GDM1 (cell line): ENCODE data around the gene KIAA1549.
"Not testable (repeated sequence)": the region's sequence is repeated elsewhere in the genome, so short reads cannot be mapped to it uniquely, and the experiment has no call there.

ENCODE experiments used
- DNase-seq: peaks from one replicate; lab custom pipeline; 2025; lab: John Stamatoyannopoulos, UW

KIAA1549 gene

GRCh38 chr7:138981332-138982203 is at the start of gene KIAA1549:
Gene KIAA1549, minus strand, starts transcription at chr7:138981389. Its CDS starts 120 bp downstream, at chr7:138981269.
- DNase-seq = peak; percentile 60

DNA sequence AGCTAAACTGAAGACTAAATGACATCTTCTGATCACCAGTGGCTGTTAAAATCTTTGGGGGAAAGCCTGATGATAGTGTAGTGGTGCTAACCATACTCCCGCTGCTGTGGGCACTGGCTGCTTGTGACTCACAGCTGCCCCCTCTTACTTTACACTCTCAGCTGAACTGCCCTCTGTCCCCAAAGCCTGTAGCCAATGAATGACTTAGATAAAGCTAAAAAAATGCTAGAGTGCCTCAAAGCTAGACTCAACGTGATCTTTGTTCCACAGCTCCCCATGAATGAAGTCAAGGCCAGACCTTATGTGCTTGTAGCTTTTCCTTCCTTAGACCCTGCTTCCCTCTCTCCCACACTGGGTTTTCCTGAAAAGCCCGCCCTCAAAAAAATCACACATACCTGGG is 48.2 kb upstream of the KIAA1549 start:
- no peak for DNase-seq

DNA sequence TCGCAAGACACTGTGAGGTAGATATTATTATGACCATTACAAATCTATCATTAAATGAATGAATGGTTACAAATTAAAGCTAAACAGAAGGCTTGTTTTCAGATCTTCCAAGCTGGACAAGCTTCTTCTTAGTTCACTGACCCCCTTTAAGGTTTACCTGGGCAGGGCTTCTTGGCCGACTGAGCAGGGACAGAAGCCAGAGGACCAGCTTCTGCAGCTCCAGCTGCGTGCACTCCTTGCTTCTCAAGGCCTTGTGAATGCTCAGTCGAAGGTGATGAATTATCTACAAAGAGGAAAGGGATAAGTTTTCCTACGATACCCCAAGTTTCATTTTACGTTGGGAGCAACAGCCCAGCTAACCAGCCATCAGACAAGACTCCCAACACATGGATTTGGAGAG is 45.4 kb upstream of the KIAA1549 start:
- no peak for DNase-seq

DNA sequence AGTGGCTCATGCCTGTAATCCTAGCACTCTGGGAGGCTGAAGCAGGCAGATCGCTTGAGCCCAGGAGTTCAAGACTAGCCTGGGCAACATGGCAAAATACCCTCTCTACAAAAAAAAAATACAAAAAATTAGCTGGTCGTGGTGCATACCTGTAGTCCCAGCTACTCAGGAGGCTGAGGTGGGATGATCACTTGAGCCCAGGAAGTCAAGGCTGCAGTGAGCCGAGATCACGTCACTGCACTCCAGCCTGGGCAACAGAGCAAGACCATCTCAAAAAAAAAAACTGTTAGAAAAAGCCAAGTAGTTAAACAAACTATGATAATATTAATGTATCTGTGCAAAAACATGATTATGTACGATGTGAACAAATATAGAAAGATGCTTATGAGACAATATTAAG is 44.7 kb upstream of the KIAA1549 start:
- DNase-seq = not testable (repeated sequence)

- DNase-seq = no peak
These were observed 41.9 kb upstream of the KIAA1549 start for GRCh38 chr7:139023076-139023475.

GRCh38 chr7:139022286-139022685 is 41.1 kb upstream of the KIAA1549 start:
- DNase-seq = no peak

DNA sequence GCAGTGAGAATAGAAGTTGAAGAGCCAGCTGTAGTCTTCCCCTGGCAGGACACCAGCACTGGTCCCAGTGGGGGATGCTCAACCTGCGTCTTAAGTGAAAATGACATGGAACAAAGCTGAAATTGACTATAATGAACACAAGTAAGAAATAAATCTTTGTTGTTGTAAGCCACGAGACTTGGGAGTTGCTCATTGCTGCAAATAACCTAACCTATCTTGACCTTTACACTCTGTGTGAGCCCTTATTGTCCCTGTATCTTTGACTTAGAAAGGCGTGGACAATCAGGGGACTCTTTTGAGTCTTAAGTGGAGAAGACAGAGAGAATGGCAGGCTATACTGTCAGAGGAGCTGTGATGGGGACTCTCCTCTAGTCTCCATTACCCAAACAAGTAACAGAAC is 37.7 kb upstream of the KIAA1549 start:
- DNase-seq = no peak

GRCh38 chr7:139016931-139017511 is 35.8 kb upstream of the KIAA1549 start:
- DNase-seq = peak; percentile 46

DNA sequence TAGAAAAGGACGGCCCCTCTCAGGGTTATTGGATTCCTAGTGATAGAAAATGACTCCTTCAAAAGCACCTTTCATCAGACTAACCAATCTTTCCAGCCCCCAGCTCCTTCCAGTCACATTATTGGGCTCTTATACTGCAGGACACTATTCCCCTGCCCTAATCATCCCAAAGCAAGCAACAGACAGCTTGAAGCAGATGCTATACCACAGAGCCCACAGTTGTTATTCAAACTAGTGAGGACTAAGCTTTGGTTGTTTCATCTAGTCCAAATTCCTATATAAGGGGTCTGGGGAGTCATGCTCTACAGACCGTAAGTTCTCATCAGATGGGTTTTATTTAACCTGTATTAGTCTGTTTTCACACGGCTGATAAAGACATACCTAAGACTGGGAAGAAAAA is 30.2 kb upstream of the KIAA1549 start:
- no peak for DNase-seq

GRCh38 chr7:139004321-139005090 is 23.3 kb upstream of the KIAA1549 start:
- no peak for DNase-seq

DNA sequence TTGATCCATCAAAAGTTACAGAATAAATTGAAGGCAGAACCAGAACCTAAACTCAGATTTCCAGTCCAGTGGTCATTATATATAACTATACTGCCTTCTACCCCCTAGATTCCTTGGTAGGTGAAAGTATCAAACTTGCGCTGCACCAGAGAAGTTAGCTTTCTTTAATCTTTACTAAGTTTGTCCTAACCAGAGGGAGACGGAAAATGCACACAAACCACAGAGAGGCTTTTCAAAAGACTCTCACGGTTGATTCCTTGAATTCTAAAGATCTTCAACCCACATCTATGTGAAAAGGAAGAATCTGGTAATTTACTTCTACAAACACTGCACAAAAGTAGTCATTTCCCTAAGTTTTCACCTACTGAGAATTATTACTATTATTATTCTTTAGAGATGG is 18.2 kb upstream of the KIAA1549 start:
- no peak for DNase-seq

DNA sequence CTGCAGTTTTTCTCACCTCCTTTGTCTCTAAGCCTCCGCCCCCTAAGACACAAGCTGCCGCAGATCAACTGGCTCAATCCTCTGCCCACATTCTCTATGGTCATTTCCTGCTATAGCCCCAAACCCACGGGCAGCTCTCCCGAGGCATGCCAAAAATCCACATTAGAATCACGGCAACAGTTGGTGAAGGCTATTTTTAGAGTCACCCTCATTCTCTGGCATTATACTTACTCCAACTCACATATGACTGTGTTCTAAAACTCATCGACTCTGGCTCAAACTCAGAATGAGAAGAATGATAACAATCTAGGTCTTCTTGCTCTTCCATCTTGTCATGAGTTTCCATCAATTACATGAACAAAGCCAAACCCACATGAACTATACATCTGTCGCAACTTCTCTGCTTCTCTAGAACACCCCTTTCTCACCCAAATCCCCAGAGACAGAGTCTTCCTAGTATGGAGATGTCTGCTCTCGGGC is 10.9 kb upstream of the KIAA1549 start:
- DNase-seq = no peak

DNA sequence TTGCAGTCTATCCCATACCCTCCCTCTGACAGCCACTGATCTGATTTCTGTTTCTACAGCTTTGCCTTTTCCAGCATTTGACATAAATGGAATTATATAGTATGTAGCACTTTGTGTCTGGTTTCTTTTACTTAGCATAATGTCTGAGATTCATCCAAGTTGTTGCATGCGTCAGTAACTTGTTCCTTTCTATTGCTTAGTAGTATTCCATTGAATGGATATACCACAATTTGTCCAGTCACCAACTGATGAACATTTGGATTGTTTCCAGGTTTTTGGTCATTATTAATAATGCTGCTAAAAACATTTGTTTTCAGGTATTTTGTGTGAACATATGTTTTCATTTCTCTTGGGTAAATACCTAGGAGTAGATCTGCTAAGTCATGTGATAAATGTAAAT is 6.5 kb upstream of the KIAA1549 start:
- DNase-seq = no peak

DNA sequence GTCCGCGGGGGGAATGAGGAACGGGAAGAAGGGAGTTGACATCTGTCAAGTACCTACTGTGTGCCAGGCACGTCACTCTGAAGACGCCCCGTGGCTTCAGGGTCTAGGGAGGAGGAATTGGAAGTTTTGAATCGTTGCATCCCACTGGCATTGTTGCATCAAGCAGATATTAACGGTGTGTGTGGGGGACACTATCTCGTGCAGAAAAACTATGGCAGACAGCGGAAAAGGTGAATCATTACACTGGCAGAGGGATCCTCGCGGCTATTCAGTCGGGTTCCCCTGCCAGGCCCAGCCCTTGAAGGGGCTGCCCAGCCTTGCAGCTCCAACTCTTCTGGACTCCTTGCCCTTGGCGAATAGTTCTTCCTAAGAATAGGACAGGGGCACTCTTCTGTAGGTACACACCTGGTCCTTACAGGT is 1.0 kb upstream of the KIAA1549 start:
- DNase-seq = no peak

DNA sequence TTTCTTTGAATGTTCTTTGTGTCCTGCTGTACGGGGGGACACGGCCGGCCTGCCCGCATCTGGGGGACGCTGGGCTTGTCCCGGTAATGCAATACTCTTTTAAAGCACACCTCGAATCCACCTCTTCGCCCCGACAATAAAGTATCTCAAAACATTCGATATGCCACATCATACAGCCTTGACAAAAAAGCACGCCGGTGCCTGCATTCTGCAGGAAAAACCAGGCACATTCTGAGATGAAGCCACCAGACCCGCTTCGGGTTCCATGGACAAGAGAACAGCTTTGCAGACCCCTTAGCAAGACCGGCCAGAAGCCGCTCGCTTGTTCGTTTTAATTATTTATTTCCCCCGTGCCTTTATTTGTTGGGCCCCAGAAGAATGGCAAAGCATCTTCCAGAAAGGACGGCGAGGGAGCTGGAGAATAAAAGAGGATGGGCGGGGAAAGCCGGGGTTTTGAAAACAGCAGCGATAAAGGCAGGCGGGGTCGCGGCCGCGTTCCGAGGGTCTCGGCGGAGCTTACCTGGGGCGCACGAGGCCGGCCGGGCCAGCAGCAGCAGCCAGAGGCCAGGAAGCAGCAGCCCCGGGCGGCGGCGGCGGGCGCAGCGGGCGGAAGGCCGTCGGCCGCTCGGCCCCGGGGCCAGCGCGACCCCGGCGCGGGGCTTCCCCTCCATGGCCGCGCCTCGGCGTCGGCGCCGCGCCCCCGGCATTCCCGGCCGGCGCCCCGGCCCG is 462 bp downstream of the KIAA1549 start:
- no peak for DNase-seq

- no peak for DNase-seq
These were observed 1.1 kb downstream of the KIAA1549 start for GRCh38 chr7:138979988-138980562.

DNA sequence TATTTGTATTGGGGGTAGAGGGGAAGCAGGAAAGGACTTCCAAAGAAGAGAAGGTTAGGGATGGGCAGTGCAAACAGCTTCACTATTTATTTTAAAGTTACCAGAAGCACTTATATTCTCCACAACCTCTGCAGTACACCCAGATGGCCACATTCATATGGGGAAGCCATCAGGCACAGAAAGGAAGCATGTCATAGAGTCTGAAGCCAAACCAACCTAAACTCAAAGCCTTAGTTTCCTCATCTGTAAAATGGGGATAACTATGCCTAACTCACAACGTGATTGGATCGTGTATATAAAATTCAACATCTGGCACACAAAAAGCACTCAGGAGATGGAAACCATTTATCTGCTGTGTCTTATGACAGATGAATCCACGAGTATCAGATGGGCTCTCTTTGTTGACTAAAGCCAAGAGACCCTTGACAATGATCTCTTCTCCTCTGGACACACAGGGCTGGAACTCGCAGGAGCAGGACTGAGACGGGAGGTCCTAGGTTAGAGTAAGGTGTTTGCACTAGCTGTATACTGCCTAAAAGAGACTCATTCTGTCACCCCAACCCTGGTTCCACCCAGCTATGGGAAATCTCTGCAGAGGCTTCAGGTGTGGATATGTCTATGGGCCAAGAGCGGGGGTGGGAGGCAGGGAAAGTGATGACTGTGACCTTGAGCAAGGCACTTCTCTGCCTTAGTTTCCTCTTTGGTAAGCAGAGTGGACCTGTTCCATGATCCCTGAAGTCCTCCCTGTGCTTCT is 1.8 kb downstream of the KIAA1549 start:
- DNase-seq = no peak

DNA sequence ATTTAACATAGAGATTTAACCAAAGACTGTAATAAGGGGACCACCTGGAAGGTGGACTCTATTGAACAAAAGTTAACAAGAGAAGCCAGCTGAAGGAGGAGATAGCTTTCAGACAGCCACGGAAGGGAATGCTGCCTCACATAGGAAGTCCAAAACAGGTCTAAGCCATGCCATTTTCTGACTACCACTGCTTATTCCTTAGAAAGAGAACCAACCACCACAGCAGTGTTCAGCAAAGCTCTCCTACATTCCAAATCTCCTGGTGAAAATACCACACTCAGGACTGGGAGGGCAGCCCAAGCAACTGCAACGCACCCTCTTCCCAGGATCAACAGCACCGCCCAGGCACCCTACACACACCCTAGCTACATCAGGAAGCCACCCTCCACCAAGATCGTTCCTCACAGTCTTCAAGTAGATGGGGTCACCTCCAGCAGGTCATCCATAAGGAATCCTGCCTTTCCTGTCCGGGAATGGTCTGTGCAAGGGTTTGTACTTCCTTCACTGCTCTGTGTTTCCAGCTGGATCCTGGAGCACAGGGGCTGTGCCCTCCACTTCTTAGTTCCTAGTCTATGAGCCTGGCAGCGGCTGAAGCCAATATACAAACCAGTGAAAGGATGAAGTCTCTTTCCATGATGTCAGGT is 2.5 kb downstream of the KIAA1549 start:
- DNase-seq = no peak

DNA sequence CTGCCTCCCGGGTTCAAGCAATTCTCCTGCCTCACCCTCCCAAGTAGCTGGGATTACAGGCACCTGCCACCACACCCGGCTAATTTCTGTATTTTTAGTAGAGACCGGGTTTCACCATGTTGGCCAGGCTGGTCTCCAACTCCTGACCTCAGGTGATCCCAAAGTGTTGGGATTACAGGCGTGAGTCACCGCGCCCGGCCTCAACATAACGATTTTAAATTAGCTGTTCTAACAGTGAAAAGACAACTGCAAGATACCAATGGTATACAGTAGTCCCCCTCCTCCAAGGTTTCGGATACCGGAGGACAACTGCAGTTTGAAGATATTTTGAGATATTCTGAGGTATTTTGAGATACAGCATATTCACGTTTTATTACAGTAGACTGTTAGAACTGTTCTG is 5.0 kb downstream of the KIAA1549 start:
- not testable (repeated sequence) for DNase-seq

DNA sequence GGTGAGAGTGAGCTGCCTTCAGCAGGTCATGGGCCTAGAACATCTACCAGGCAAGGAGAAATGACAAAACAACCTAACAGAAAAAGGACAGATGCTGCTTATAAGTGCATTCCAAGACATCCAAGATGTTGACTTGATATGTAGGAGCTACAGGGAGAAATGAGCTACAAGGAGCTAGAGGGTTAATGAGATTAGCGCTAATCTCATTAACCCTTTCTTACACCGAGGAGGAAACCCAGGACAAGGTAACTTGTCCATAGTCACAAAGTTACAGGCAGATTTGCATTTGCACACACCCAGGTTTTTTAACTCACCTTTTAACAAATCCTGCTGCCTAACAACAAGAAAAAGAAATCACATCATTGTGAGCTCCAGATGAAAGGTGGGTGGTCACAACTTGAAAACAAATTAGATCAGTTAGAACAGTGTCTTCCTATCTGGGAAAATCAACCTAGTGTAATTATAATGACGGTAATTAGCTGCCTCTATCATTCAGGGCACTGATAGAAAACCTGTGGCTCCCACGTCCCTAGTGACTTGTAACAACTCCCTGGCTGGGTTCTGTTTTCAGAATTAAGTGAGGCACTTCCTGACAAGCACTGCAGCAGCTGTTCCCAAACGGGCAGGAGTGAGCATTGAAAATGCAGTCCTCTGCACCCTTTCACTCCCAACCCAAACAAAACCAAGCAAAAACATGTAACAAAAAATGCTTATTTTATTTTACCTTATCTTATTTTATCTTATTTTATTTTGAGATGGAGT is 5.7 kb downstream of the KIAA1549 start:
- DNase-seq = no peak
